Measurements from ENCODE around the gene KLK13. TPM values are rescaled to one million over a fixed set of nuclear protein-coding genes. Genes with fewer than 3 reads are reported as not detected.

The KLK13 gene
- total RNA-seq, 1 experiment from 2014 or later: not detected

- Histone ChIP-seq H3K4me1 (ENCODE audit: low read length) (peaks cover 14% of the 10 kb centered on the region), H3K4me2 (ENCODE audit: low read depth, low read length, poor library complexity, severe bottlenecking) (no peak overlapping the region), H3K9me2 (replicated peaks; ENCODE audit: insufficient read depth, low read length) (no peaks in the 10 kb centered on the region), H3K79me2 (ENCODE audit: low read length) (peaks cover 45% of the 10 kb centered on the region), H3K27me3 (ENCODE audit: low read length) (no peaks in the 10 kb centered on the region), H3K27ac (ENCODE audit: low read length) (no peak overlapping the region), H4K20me1 (ENCODE audit: insufficient read depth, low read depth, low read length) (0 out of 2 replicates have a peak, but pooled peaks cover 6% of the 10 kb centered on the region), H3K9ac (ENCODE audit: low read length) (no peak overlapping the region), H3K9me3 (ENCODE audit: low read length) (no peaks in the 10 kb centered on the region), H2AFZ (ENCODE audit: low read length) (no peak overlapping the region), H3K4me3 (ENCODE audit: low read length) (no peak overlapping the region), H3K36me3 (ENCODE audit: insufficient read depth, low read length) (peaks cover 13% of the 10 kb centered on the region; the same call in 1 of the 2 replicates)
- no peak for DNase-seq
Measured at GRCh38 chr19:51103926-51104341, 39.0 kb upstream of the KLK13 start.

GRCh38 chr19:51102991-51103390, 38.1 kb upstream of the KLK13 start:
- peaks cover 43% of the 10 kb centered on the region for H3K79me2 ChIP-seq (ENCODE audit: low read length)
- peaks cover 13% of the 10 kb centered on the region; the same call in 1 of the 2 replicates for H3K36me3 ChIP-seq (ENCODE audit: insufficient read depth, low read length)
- H3K9ac ChIP-seq (ENCODE audit: low read length): no peak overlapping the region
- H3K9me3 ChIP-seq (ENCODE audit: low read length): no peaks in the 10 kb centered on the region
- no peak overlapping the region for H3K4me3 ChIP-seq (ENCODE audit: low read length)
- no peak overlapping the region for H3K4me2 ChIP-seq (ENCODE audit: low read depth, low read length, poor library complexity, severe bottlenecking)
- H3K27me3 ChIP-seq (ENCODE audit: low read length): no peaks in the 10 kb centered on the region
- no peak overlapping the region for H3K27ac ChIP-seq (ENCODE audit: low read length)
- H3K4me1 ChIP-seq (ENCODE audit: low read length): peaks cover 9% of the 10 kb centered on the region
- H3K9me2 ChIP-seq (replicated peaks; ENCODE audit: insufficient read depth, low read length): no peaks in the 10 kb centered on the region
- DNase-seq: no peak
- 0 out of 2 replicates have a peak, but pooled peaks cover 6% of the 10 kb centered on the region for H4K20me1 ChIP-seq (ENCODE audit: insufficient read depth, low read depth, low read length)
- no peak overlapping the region for H2AFZ ChIP-seq (ENCODE audit: low read length)

GRCh38 chr19:51101171-51101865, 36.4 kb upstream of the KLK13 start:
- peaks cover 29% of the 10 kb centered on the region for H3K79me2 ChIP-seq (ENCODE audit: low read length)
- no peak for DNase-seq
- H3K9me2 ChIP-seq (replicated peaks; ENCODE audit: insufficient read depth, low read length): no peaks in the 10 kb centered on the region
- H3K4me3 ChIP-seq (ENCODE audit: low read length): no peak overlapping the region
- no peaks in the 10 kb centered on the region for H3K4me1 ChIP-seq (ENCODE audit: low read length)
- no peak overlapping the region for H3K27ac ChIP-seq (ENCODE audit: low read length)
- H4K20me1 ChIP-seq (ENCODE audit: insufficient read depth, low read depth, low read length): peaks cover 15% of the 10 kb centered on the region
- no peak overlapping the region for H2AFZ ChIP-seq (ENCODE audit: low read length)
- peaks cover 13% of the 10 kb centered on the region; the same call in 1 of the 2 replicates for H3K36me3 ChIP-seq (ENCODE audit: insufficient read depth, low read length)
- no peak overlapping the region for H3K4me2 ChIP-seq (ENCODE audit: low read depth, low read length, poor library complexity, severe bottlenecking)
- no peaks in the 10 kb centered on the region for H3K27me3 ChIP-seq (ENCODE audit: low read length)
- H3K9me3 ChIP-seq (ENCODE audit: low read length): no peaks in the 10 kb centered on the region
- no peak overlapping the region for H3K9ac ChIP-seq (ENCODE audit: low read length)

GRCh38 chr19:51100601-51101000, 35.7 kb upstream of the KLK13 start:
- Histone ChIP-seq H3K79me2 (ENCODE audit: low read length) (peaks cover 22% of the 10 kb centered on the region), H3K9me3 (ENCODE audit: low read length) (no peaks in the 10 kb centered on the region), H4K20me1 (ENCODE audit: insufficient read depth, low read depth, low read length) (peaks cover 21% of the 10 kb centered on the region), H3K4me2 (ENCODE audit: low read depth, low read length, poor library complexity, severe bottlenecking) (no peak overlapping the region), H3K9me2 (replicated peaks; ENCODE audit: insufficient read depth, low read length) (no peaks in the 10 kb centered on the region), H3K27ac (ENCODE audit: low read length) (no peak overlapping the region), H3K9ac (ENCODE audit: low read length) (no peak overlapping the region), H3K36me3 (ENCODE audit: insufficient read depth, low read length) (peaks cover 17% of the 10 kb centered on the region; the same call in 1 of the 2 replicates), H2AFZ (ENCODE audit: low read length) (no peak overlapping the region), H3K27me3 (ENCODE audit: low read length) (no peaks in the 10 kb centered on the region), H3K4me3 (ENCODE audit: low read length) (no peak overlapping the region), H3K4me1 (ENCODE audit: low read length) (no peaks in the 10 kb centered on the region)
- DNase-seq: no peak

GRCh38 chr19:51099047-51099382, 34.1 kb upstream of the KLK13 start:
- H3K9me2 ChIP-seq (replicated peaks; ENCODE audit: insufficient read depth, low read length): no peaks in the 10 kb centered on the region
- H3K9ac ChIP-seq (ENCODE audit: low read length): no peak overlapping the region
- no peaks in the 10 kb centered on the region for H3K9me3 ChIP-seq (ENCODE audit: low read length)
- H3K4me2 ChIP-seq (ENCODE audit: low read depth, low read length, poor library complexity, severe bottlenecking): no peak overlapping the region
- peaks cover 28% of the 10 kb centered on the region for H4K20me1 ChIP-seq (ENCODE audit: insufficient read depth, low read depth, low read length)
- H3K36me3 ChIP-seq (ENCODE audit: insufficient read depth, low read length): peaks cover 13% of the 10 kb centered on the region; the same call in 1 of the 2 replicates
- H3K4me1 ChIP-seq (ENCODE audit: low read length): no peaks in the 10 kb centered on the region
- H2AFZ ChIP-seq (ENCODE audit: low read length): no peak overlapping the region
- H3K4me3 ChIP-seq (ENCODE audit: low read length): no peak overlapping the region
- H3K27ac ChIP-seq (ENCODE audit: low read length): no peak overlapping the region
- peaks cover 10% of the 10 kb centered on the region; the same call in 1 of the 2 replicates for H3K79me2 ChIP-seq (ENCODE audit: low read length)
- H3K27me3 ChIP-seq (ENCODE audit: low read length): no peaks in the 10 kb centered on the region
- no peak for DNase-seq

GRCh38 chr19:51098365-51099046, 33.6 kb upstream of the KLK13 start:
- no peaks in the 10 kb centered on the region for H3K9me2 ChIP-seq (replicated peaks; ENCODE audit: insufficient read depth, low read length)
- H2AFZ ChIP-seq (ENCODE audit: low read length): no peak overlapping the region
- no peak overlapping the region for H3K9ac ChIP-seq (ENCODE audit: low read length)
- H3K4me1 ChIP-seq (ENCODE audit: low read length): no peaks in the 10 kb centered on the region
- no peak overlapping the region for H3K4me3 ChIP-seq (ENCODE audit: low read length)
- H3K4me2 ChIP-seq (ENCODE audit: low read depth, low read length, poor library complexity, severe bottlenecking): no peak overlapping the region
- DNase-seq: no peak
- H3K9me3 ChIP-seq (ENCODE audit: low read length): no peaks in the 10 kb centered on the region
- peaks cover 10% of the 10 kb centered on the region; the same call in 1 of the 2 replicates for H3K79me2 ChIP-seq (ENCODE audit: low read length)
- peaks cover 33% of the 10 kb centered on the region for H4K20me1 ChIP-seq (ENCODE audit: insufficient read depth, low read depth, low read length)
- no peaks in the 10 kb centered on the region for H3K27me3 ChIP-seq (ENCODE audit: low read length)
- no peak overlapping the region for H3K27ac ChIP-seq (ENCODE audit: low read length)
- H3K36me3 ChIP-seq (ENCODE audit: insufficient read depth, low read length): peaks cover 13% of the 10 kb centered on the region; the same call in 1 of the 2 replicates

GRCh38 chr19:51097796-51098195, 32.9 kb upstream of the KLK13 start:
- no peak for DNase-seq

GRCh38 chr19:51097166-51097738, 32.4 kb upstream of the KLK13 start:
- Histone ChIP-seq H4K20me1 (ENCODE audit: insufficient read depth, low read depth, low read length) (peaks cover 37% of the 10 kb centered on the region), H3K4me3 (ENCODE audit: low read length) (no peak overlapping the region), H3K4me2 (ENCODE audit: low read depth, low read length, poor library complexity, severe bottlenecking) (no peak overlapping the region), H3K9me2 (replicated peaks; ENCODE audit: insufficient read depth, low read length) (no peaks in the 10 kb centered on the region), H3K9ac (ENCODE audit: low read length) (no peak overlapping the region), H3K4me1 (ENCODE audit: low read length) (no peaks in the 10 kb centered on the region), H2AFZ (ENCODE audit: low read length) (no peak overlapping the region), H3K27ac (ENCODE audit: low read length) (no peak overlapping the region), H3K36me3 (ENCODE audit: insufficient read depth, low read length) (peaks cover 4% of the 10 kb centered on the region; the same call in 1 of the 2 replicates), H3K9me3 (ENCODE audit: low read length) (no peaks in the 10 kb centered on the region), H3K79me2 (ENCODE audit: low read length) (peaks cover 1% of the 10 kb centered on the region; the same call in 1 of the 2 replicates), H3K27me3 (ENCODE audit: low read length) (no peaks in the 10 kb centered on the region)
- DNase-seq: peak; percentile 84

More at GRCh38 chr19:51097796-51098195, 32.9 kb upstream of the KLK13 start:
- Histone ChIP-seq H2AFZ (ENCODE audit: low read length) (no peak overlapping the region), H3K79me2 (ENCODE audit: low read length) (peaks cover 7% of the 10 kb centered on the region; the same call in 1 of the 2 replicates), H3K9ac (ENCODE audit: low read length) (no peak overlapping the region), H3K9me3 (ENCODE audit: low read length) (no peaks in the 10 kb centered on the region), H4K20me1 (ENCODE audit: insufficient read depth, low read depth, low read length) (peaks cover 36% of the 10 kb centered on the region), H3K9me2 (replicated peaks; ENCODE audit: insufficient read depth, low read length) (no peaks in the 10 kb centered on the region), H3K27ac (ENCODE audit: low read length) (no peak overlapping the region), H3K36me3 (ENCODE audit: insufficient read depth, low read length) (peaks cover 10% of the 10 kb centered on the region; the same call in 1 of the 2 replicates), H3K4me3 (ENCODE audit: low read length) (no peak overlapping the region), H3K4me2 (ENCODE audit: low read depth, low read length, poor library complexity, severe bottlenecking) (no peak overlapping the region), H3K4me1 (ENCODE audit: low read length) (no peaks in the 10 kb centered on the region), H3K27me3 (ENCODE audit: low read length) (no peaks in the 10 kb centered on the region)
